Measurements from ENCODE around the gene ABHD5.

The ABHD5 gene

DNA sequence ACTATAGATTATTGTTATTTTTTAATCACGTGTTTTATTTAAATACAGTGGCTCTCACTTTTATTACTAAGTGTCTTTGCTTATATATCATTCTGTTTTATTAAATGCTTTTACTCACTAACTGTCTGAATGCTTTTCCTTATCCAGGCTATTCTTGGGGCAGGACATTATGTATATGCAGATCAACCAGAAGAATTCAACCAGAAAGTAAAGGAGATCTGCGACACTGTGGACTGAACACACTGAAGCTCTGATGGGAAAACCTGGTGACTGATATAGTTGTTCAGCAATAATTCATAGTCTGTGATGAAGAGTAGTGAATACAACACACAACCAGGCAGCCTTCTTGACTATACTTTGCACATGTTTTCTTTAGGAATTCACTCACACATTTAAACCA lies 27.6 kb downstream of the ABHD5 start:
- DNase-seq (ENCODE audit: low read depth in 2 of 2) = no peak

DNA sequence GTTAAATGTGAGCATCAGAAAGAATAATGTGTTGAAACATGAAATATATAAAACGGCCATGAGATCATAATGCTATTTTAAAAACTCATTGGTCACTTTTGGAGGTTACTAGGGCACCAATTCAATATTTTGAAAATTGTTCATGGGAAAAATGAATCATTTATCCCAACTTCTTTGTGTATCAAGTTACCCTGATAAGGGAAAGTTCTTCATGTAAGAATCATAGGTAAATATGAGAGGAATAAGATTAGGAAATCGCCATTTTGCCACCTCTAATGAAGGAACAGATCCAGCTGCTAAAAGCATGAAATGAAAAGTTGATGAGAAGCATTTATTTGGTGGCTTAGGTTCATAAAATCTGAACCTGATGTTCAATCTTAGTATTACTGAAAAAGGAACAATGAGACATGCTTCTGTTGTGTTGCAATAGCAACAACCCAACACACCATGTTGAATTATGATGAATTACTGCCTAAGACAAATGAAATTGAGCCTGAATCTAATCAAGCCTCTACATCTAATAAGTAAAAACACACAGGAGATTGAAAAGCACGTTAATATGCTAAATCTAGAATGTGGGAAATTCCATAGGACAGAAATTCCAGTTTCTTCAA lies 32.5 kb downstream of the ABHD5 start:
- no peak for DNase-seq (ENCODE audit: low read depth in 2 of 2)

DNA sequence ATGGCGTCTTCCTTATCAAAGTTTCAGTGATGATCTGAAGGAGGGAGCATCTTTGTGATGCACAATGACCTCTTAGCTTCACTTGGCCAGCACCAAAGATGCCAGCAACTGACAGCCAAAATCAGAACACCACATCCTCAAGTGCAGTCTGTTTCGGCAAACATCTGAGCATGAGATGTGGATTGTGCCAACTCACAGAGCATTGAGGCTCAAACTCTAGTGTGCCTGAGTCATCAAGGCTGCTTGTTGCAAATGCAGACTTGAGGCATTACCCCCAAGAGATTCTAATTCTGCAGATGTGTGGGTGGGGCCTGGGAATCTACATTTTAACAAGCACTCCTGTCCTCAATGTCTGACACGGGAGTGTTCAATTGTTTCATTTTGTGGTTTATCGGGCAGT lies 35.8 kb downstream of the ABHD5 start:
- no peak for DNase-seq (ENCODE audit: low read depth in 2 of 2)

DNA sequence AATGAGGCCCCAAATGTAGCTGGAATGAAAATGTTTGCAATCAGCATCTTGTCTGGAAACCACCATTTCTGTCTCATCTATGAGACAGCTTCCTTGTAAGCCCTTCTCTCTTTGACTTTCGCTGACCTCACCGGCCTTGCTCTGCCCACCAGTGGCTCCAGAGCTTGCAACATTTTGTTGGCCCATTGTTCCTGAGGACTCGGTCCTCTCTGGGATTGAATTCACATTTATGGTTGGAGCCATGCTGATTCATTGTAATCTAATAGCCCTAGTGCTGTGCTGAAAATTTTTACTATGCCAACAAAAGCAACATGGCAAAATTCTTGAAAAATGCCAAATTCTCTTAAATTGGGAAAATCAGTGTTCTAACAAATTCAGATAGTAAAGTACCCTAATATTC lies 37.2 kb downstream of the ABHD5 start:
- DNase-seq (ENCODE audit: low read depth in 2 of 2) = no peak

DNA sequence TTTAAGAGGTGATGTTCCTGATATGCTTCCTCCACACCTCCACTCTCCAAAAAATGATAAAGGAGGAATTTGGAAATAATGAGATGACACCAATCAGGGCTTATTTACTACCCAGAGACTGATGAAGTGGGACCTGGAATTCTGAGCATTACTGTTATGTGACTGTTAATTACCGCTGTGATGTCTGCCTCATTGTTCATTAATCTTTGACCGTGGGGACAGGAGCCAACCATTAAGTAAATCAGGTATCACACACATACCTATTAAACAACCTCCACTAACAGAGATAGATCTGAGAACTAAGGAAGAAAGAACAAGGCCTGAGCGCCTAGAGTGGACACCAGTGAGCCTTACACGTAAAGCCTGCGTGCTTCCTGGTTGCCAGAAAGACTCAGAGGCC lies 37.7 kb downstream of the ABHD5 start:
- DNase-seq (ENCODE audit: low read depth in 2 of 2) = no peak

DNA sequence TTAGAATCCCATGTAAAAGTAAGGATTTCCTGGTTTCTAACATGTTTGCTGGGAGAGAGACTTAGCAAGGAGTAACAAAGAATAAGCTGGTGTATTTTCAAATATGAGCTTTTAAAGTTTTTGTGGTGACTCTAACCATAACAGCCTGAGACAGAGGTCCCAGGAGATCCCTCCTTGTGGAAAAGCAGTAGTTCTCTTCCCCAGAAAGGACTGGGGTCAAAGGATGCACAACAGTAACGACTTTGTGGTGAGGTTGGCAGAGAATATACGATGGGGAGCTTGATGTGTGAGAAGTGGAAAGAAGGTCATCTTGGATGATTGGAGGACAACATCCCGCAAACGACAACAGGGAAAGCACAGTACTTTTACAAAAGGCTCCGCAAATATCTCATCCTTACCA lies 38.2 kb downstream of the ABHD5 start:
- no peak for DNase-seq (ENCODE audit: low read depth in 2 of 2)

DNA sequence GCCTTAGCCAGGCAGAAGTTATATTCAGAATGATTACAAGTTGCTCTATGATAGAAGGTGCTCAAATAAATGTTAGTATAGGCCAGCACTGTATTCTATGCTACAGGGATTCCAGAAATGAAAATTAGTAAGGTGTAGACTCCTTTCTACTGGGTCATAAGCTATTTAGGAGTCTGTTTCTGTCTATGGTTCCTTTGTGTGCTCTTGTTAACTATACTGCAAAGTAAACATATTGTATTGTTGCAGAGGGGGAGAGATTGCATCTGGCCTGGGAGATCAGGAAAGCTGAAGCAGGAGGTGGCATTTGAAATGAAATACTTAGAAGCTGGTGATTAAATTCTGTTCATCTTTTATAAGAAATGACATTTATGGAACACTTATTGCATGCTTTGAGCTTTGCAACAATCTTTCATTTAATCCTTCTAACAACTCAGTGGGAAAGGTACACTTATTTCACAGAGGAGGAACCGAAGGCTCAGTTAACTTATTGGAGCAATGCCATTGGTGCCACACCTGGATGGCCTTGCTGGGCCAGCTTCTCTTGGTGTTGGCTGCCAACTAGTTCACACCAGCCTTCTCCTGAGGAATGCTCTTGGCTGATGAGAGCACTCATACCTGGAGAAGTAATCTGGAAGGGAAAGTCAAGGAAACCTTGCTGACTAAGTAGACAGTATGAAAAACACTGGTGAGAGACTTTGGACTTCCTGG lies 39.1 kb downstream of the ABHD5 start:
- no peak for DNase-seq (ENCODE audit: low read depth in 2 of 2)

DNA sequence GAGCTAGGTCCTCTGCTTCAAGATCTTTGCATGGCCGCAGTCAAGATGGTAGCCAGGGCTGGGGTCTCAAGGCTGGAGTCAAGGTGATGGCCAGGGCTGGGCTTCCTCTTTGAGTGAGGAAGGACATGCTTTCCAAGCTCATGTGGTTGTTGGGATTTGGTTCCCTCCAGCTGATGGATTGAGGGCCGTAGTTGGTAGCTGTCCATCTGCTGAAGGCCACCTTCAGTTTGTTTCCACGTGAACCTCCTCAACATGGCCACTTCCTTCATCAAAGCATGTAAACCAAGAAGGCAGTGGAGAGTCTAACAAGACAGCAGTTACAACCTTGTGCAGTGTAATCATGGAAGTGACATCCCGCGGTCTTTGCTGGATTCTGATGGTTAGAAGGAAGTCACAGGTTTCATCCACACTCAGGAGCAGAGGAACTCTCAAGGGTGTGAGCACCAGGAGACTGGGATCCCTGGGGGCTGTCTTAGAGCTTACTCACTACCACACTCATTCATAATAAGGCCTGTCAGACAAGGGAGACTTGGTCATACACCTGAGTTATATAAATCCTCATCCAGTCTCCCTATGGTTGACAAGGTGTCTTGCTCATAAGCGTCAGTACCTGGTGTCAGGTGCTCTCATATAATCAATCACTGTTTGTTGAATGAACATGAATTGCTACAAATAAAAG lies 42.1 kb downstream of the ABHD5 start:
- no peak for DNase-seq (ENCODE audit: low read depth in 2 of 2)

DNA sequence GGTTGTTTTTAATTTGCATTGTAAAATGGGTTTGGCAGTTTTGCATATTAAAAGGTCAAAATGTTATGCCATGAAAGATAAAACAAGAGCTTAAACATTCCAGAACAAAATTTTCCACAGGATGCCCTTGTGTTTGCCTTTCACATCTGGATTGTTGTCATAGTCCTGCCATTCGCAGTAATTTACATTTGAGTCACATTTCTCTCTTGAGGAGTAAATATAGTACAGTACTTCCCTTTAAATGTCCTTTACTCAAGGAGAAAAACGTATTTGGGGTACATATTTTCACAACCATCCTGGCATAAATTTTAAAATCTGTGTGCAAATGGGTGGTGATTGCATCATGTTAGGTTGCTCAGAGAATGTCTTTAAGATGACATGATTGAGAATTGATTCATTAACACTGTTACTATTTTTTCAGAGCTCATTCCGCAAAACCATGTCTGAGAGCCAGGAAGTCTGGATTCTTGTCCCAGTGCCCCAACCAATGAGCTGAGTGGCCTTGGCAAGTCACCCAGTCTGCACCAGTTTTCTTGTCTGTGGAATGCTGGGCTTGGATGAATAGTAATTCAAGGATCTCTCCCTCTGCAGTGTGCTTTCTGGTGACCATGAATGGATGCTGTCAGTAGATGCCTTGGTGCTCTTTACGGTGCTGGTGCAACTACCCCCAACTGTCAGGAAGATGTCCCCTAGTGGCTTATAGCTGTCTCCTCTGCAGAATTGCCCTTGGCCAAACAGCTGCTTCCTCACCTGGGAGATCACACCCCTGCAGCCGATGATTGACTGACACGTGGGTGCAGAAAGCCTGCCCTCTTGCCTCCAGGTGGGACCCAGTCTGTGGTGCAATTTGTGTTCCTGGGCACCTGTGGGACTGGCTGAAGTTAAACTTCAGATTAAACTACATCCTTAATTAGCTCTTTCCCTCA lies 43.0 kb downstream of the ABHD5 start:
- no peak for DNase-seq (ENCODE audit: low read depth in 2 of 2)

DNA sequence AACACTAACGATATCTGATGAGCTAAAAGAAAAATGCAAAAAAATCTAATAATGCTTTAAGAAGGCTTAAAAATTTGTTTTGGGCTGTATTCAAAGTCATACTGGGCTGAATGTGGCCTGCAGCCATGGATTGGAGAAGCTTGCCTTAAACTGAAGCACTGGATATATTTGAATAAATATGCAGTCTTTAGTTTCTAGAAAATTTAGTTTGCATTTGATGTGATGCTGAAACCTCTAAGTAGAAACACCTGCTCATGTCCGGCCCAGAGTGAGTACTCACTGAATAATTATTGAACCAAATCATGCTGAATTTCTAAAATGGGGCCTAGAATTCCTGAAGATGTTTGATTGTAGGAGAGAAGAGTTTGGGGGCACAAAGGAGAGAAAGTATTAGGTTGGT lies 43.9 kb downstream of the ABHD5 start:
- no peak for DNase-seq (ENCODE audit: low read depth in 2 of 2)

DNA sequence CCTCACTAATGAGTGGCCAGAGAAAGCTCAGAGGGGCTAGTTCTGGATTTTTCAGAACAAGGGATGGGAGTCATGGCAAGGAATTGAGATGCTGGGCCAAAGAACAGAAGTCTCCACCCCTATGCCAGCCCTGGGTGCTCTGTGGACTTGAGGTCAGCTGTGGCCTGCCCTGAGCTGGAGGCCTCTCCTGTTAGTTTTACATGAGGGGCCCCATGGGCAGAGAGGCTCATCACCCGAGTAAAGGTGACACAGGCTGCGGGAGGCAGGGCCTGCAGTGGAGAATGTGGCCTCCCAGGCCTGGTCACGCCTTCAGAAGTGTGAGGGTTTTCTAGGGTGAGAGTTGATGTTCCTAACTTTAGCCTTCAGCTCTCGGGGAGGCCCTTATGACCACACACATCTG lies 44.9 kb downstream of the ABHD5 start:
- DNase-seq (ENCODE audit: low read depth in 2 of 2) = no peak

DNA sequence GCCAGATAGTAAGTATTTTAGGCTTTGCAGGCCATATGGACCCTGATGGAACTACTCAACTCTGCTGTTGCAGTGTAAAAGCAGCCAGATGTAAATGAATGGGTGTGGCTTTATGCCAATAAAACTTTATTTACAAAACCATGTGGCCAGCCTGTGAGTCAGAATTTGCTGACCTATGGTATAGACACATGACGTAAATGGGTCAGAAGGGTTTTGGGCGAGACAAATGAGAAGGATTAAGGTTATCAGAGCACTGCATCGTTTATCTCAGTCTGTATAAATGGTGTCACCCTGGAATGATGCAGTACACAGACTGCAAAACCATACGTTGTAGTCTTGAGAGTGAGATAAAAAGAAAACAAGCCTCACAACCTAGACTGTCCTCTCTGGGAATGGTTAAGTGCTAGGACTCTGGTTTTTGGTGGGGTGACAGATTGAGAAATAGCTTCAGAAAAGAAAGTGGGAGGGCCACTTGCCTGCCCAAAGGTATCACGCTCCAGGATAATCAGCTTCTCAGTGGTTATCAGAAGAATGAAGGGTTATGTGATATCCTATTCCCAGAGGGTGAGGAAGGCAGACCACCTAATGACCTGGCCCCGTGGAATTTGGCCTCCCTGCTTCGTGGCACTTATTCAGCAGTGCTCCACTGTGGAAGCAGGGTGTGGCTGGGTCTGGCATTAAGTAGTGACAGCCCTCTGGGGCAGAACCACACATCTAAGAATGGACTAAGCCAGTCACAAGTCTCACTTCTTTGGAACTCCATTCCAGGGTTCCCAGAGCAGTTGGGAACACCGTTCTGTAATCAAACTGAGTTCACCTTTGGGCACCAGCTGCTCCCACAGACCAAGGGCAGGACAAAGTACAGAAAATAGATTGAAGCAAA lies 46.1 kb downstream of the ABHD5 start:
- no peak for DNase-seq (ENCODE audit: low read depth in 2 of 2)

DNA sequence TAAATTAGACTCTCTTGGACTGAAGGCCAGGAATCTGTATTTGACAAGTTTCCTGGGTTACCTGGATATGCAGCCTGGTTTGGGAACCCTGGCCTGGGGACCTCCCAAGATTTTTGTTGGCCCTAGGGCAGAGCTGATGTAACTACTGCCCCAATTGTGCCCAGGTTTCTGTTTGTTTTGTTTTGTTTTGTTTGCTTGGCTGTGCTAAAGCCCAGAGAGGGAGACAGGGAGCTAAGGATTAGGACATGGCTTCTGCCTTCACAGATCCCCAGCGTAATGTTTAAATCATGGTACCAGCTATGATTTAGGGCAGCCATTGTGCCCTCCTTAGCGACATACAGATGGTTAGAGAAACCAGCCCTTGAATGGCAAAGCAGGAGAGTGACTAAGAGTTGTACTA lies 47.6 kb downstream of the ABHD5 start:
- DNase-seq (ENCODE audit: low read depth in 2 of 2) = no peak

DNA sequence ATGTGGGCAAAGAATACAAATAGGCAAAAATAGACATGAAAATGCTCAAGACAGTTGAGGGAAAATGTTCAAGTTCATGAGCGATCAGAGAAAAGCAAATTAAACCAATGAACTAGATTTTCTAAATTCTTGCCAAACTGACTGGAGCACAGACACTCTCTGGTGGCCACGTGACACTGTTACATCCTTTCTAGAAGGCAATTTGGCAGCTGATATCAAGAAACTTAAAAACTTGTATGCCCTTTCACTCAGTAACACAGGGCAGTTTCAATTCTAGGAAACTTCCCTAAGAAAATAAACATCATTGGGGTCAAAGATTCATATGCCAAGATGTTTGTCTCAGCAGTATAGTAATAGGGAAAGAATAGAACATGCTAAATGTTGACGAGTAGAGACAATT lies 52.2 kb downstream of the ABHD5 start:
- no peak for DNase-seq (ENCODE audit: low read depth in 2 of 2)

DNA sequence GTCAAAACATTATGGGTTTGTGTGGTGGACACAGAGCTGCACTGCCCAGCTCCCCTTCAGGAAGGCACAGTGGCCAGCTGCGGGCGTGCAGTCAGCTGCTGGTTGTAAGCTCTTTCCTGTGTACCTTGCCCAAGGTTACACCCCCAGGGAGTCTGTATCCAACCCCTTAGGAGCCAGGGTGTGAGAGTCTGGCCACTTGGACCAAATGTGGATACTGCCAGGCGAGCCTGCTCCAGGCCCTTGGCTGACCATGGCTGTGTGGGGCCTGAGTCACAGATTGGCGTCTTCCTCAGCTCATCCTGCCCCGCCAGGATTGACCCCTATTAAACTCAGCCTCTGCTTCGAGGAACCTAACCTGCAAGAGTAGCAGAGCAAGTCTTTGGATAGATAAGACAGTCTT lies 56.9 kb downstream of the ABHD5 start:
- DNase-seq (ENCODE audit: low read depth in 2 of 2) = no peak

DNA sequence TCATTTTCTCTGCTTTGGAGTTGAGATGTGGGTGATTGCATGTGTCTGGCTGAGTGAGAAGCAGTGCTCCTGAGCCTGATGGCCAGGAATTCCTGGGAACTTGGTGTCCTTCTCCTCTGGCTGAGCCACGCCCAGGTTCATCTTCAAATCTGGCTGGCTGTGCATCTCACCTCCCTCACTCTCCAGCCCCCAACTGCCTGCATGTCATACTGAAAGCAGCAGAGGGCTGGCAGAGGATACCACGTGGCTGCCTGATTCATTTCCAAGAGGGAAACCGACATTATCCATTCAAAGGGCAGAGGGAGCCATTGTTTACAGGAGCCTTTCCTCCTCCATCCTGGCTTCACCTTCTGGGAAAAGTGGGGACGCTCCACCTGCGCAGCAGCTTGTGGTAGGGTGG lies 57.4 kb downstream of the ABHD5 start:
- no peak for DNase-seq (ENCODE audit: low read depth in 2 of 2)

DNA sequence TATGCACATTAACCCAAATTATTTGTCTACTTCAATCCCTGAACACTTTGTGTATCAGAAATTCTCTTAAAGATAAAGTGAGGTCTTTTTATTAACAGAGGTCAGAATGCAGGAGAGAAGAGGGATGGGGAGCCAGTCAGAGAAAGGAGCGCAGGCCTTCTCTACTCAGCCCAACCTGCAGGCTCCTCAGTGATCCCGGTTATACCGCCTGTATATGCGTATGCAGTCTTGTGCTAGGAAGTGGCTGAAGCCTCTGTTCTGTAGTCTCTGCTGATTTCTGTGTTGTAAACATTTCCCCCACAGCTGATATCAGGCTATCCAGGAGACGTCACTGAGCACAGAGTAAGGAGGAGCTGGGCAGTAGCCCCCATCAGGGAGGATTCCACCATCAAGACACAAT lies 57.9 kb downstream of the ABHD5 start:
- no peak for DNase-seq (ENCODE audit: low read depth in 2 of 2)

DNA sequence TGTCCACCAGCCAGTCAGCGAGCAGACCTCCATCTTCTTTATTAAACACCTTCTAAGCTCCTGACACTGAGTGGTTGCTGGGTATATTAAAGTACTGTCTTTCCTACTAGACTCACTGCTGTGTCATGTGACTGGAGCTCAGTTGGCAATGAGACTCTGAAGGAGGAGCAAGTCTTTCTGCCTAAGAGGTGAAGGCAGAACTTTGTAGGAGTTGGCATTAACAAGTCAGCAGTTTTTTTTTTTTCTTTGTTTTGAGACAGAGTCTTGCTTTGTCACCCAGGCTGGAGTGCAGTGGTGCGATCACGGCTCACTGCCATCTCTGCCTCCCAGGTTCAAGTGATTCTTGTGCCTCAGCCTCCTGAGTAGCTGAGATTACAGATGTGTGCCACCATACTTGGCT lies 62.2 kb downstream of the ABHD5 start:
- DNase-seq (ENCODE audit: low read depth in 2 of 2) = no peak

DNA sequence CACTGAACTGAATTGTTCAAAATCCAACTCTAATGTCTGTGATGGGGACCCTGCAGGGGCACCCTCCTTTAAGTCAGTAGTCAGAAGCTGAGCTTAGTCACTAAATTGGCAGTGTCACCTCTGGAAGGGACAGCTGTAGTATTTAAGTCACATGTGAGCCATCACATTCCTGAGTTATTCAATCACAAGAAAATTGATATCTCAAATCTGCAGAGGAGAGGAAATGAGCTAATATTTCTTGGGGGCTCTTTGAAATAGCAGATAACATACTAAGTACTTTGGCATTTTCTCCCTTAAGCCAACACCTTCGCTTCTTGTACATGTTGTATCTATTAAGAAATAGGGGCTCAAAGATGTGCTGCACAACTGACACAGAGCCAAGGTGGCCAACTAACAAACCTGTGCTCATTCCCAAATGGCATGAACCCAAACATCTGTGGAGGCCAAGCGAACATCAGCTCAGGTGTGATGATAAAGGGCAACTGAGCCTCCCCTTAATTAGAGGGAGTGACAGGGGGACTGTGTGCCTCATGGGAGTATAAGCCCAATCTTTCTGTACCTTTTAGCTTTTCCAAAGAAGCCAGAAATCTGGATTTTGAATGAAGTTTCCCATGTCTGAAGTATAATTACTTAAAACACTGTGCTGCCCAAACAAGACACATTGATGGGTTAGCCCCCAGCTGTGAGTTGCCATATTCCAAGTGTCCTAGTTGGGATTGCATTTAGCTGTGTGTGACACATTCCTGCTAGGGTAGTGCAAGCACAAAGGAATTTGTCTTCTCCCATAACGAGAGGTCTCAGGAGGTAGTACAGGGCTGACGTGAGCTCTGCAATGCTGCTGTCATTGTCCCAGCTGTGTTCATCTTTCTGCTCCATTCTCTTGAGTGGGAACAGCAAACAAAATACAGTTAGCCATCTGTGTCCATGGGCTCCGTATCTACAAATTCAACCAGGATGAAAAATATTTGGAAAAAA lies 63.3 kb downstream of the ABHD5 start:
- no peak for DNase-seq (ENCODE audit: low read depth in 2 of 2)
